DMS153 treated with DMSO at 0.1 percent for 48 hours (cell line): Measurements from ENCODE around the gene AANAT.
A peak's percentile ranks its signal among the peaks of the same experiment; 100 is the strongest.

ENCODE experiments used
- DNase-seq: peaks from one replicate; lab custom pipeline; 2025; ENCODE audit not compliant: unreplicated experiment; lab: John Stamatoyannopoulos, UW

AANAT gene

GRCh38 chr17:76485569-76485968 lies 18.2 kb downstream of the AANAT start:
- DNase-seq = peak; percentile 80

- no peak for DNase-seq
These were observed 20.2 kb downstream of the AANAT start for GRCh38 chr17:76487451-76488192.

DNA sequence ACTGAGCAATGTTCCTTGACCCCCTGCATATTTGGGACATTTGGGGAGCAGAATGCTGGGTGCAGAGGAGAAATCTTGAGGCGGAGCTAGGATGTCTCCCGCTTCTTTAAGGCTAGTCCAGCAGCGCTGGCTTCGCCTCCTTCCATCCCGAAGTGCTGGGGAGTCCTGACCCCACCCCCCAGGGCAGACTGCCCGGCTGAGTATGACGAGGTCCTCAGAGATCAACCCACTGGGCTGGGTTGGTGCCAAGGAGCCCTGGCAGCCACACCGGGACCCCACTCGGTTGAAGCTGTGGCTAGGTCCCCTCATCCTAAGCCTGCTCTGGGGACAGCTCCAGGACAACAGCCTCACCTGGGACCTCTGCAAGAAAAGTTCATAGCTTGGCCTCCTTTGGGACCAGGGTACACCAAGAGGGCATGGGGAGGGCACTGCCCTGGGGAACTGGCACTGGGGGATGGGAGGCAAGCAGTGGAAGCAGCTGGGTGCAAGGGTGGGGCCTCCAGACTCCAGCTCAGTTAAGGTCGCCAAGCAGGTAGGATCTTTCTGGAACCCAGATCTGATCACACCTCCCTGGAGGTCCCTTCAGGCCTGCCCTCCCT lies 22.8 kb downstream of the AANAT start:
- no peak for DNase-seq

GRCh38 chr17:76491271-76492122 lies 24.1 kb downstream of the AANAT start:
- no peak for DNase-seq

GRCh38 chr17:76492123-76492988 lies 25.0 kb downstream of the AANAT start:
- DNase-seq = no peak

- DNase-seq = no peak
These were observed 25.6 kb downstream of the AANAT start for GRCh38 chr17:76492989-76493501.

GRCh38 chr17:76493505-76494167 lies 26.2 kb downstream of the AANAT start:
- DNase-seq = no peak

- no peak for DNase-seq
These were observed 28.4 kb downstream of the AANAT start for GRCh38 chr17:76495663-76496400.

DNA sequence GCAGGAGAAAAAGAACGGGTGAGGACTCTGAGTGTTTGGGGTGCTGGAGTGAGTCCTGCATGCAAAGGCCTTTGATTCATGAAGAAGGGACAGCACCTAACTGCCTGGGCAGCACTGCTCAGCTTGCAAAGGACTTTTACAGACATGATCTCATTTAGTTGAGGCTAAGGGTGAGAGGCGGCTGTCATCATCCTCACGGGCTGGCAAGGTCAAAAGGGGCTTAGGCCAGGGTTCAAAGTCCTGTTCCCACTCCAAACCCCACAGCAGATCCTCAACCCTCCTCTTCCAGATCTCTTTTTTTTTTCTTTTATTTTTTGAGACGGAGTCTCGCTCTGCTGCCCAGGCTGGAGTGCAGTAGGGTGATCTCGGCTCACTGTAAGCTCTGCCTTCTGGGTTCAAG lies 29.1 kb downstream of the AANAT start:
- DNase-seq = no peak

DNA sequence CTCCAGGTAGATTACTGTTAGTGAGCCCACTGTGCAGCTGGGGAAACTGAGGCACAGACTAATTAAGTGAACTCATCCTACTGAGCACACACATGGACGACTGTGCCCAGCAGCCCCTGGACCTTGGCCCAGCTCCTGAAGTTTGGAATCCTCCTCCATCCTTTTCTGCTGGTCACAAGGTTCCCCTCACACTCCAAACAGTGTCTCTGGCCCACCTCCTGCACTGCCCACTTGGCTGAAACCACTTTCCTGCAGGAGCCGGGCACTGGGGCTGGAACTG lies 30.2 kb downstream of the AANAT start:
- no peak for DNase-seq

DNA sequence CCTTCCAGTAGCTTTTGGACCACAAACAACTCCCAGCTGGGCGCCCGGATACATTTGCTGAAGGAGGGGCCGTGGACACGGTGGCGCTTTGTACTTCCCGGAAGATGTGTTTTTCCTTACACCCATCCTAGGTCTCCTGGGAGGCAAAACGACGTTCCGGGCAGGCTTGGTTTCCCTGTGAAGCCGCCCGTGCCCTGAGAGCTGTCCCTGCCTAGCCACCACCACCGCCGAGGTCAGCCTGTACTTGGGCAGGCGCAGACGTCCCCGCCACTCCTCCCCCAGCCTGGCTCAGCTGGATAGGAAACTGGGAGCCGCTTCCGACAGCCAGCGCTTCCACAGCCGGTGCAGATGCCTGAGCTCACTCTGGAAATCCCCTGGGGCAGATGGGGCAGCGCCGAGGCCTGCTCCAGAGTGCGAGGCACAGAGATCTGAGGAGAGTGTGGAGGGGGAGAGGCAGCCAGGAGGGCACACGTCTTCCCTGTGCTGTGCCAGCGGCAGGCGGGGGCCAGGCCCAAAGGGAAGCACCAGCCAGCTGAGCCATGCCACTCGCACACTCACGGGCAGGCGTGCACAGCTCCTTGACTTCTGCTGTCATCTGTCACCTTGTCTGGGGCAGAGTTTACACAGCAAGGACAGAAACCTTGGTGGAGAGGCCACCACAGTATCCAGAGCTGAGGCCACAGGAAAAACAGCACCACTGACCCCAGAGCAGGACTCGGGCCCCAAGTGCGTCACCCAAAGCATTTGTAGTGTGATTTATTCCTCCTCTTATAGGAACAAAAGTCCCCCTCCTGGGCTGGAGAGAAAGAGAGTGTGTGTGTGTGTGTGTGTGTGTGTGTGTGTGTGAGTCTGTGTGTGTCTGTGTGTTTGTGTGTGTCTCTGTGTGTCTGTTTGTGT lies 30.8 kb downstream of the AANAT start:
- DNase-seq = peak; percentile 39

DNA sequence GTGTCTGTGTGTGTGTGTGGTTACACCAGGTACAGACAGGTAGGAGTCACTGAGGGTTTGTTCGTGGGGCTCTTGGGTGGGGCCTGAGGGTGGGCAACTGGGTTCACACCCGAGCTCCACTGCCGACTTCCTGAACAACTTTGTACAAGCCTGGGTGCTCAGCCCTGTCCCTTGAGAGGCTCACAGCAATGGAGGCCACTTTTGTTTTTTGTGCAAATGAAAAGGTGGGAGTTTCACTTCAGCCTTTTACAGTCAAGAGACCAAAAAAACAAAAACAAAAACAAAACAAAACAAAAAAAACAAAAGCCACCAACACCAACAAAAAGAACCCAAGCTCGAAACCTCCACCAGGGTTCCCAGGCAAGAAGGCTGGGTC lies 31.5 kb downstream of the AANAT start:
- DNase-seq = no peak

DNA sequence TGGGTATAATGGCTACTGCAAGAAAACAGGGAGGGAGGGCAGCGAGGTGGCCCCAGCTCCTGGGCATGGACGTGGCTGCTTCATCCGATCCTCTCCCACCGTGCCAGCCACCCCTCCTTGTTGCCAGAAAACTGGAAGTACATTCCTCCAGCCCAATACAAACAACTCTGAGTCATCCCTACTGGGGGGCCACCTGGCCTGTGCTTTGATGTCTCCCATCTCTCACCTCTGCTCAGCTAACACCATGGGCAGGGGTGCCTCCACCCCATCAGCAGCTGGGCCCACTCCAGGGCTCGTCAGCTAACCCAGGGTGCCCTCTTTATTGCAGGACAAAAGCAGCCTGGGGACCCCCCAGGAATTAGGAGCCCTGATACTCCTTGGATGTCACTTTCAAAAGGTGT lies 31.9 kb downstream of the AANAT start:
- DNase-seq = no peak

DNA sequence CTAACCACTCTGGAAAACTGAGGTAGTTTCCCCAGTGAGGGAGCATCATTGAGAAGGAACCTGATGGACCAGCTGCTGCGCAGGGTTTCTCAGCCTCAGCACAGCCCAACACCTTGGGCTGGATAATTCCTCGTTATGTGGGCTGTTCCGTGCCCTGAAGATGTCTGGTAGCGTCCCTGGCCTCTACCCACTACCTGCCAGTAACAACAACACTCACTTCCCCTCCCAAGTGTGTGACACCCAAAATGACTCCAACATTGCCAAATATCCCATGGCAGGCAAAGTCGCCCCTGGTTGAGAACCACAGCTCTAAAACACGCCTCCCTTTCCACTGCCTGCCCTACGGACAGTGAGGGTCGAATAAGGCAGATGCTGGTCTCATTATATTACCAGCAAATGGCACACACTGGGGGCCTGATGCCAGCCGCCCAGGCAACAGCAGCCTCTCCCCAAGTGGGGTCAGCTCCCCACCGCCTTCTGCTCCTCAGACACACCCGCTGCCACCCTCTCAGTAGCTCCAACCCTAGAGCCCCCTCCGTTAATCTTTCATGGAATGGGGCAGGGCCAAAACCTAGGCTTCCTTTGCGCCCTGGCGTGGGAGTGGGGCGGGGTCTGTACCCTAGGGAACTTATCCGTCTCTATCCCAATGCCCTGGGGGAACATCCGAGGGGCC lies 32.8 kb downstream of the AANAT start:
- DNase-seq = no peak

GRCh38 chr17:76500747-76501017 lies 33.3 kb downstream of the AANAT start:
- no peak for DNase-seq

DNA sequence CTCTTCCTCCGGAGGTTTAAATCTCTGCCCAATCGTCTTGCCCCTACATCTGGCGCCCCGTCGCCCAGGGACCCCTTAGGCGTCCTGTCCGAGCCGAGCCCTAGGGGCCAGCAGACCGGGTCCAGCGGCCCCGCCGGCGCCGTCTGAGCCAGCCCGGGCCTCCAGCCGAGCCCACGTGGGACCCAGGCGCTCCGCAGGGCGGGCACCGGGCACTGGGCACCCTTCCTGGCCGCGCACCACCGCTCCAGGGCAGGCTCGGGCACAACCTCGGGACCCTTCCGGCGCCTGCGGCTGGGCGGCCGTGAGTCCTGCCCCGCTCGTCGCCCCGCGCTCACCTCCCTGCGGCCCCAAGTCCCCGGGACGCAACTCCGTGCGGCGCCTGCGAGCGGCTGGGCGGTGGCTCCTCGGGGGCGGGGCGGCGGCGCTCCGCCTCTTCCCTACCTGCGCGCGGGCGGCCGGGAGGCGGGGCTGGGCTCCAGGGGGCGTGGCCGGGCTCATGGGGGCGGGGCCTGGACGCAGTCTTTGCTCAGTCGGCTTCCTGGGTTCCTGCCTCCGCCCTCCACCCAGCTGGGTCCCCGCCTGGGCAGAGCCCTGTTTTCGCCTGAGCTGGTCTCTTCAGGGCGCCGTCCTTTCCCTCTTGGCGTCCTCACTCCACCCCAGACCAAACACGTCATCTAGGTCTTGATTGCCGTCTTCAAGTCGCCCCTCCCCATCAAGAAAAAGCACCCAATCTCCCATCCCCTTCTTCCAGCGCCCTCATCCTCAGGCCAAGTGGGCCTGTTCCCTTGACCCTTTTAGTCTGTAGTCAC lies 33.8 kb downstream of the AANAT start, which contains the start of gene RHBDF2:
Gene RHBDF2 (minus strand): TSS at position 406 of the 809 bp plus-strand sequence. CDS start 19,899 bp downstream, outside the sequence.
- DNase-seq = peak; percentile 73

DNA sequence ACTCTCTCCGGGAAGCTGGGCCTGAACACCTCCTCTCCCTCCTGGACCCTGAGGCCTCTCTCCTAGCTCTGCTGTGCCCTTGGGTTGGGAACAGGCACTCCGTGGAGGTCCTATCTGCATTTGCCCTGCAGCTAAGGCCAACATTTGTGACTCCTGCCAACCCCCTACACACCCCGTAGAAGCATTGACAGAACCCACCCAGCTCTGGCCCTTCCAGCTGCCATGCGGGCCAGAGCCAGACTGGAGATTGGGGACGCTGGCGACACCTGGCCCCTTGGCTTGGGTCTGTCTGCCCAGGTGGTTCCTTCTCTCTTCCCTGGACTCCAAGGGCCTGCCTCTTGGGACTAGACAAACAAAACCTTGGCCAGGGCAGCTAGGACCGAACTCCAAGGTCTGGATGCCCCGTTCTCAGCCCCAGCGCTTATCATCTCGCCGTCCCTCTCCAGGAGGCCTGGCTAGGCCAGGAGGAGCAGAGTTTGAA lies 34.5 kb downstream of the AANAT start:
- DNase-seq = no peak
